ENCODE results near the gene OR8D2. TPM values are rescaled to one million over a fixed set of nuclear protein-coding genes. Genes with fewer than 3 reads are reported as not detected.

Gene OR8D2
- total RNA-seq, 1 donor from 2014 or later: not detected

DNA sequence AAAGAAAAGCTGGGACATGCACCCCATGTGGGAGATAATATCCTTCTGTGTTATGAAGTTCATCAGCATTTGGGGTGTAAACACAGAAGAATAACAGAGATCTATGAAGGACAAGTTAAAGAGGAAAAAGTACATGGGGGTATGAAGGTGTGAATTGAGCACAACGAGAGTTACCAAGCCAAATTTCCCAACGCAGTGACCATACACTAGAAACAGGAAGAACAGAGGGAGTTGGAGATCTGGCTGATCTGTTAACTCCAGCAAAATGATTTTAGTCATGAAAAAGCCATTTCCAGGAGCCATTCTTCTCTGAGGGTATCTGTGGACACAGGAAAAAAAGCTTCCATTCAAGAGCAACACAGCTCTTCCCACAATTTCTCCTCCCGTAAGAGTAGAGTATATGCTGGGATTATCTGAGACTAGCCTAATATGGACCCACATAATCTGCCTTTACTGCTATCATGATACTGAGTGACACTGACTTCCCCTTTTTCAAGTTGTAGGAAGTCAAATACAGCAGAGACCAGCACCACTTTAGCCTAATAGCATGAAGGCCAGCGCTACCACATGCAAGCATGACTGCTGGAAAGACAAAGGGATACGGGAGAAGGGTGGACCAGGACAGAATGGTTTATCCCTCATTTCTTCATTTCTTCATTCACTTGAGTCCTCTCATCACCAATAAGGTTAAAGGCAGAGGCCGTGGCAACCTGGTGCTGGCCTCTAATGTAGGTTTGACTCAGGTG is 19.6 kb upstream of the OR8D2 start:
- no peaks in the 10 kb centered on the region for H3K4me1 Mint-ChIP-seq (ENCODE audit: low read depth)
- no peak overlapping the region for H3K4me3 Mint-ChIP-seq (ENCODE audit: unreplicated experiment)
- no peak overlapping the region for H3K27ac Mint-ChIP-seq (ENCODE audit: unreplicated experiment)
- no peaks in the 10 kb centered on the region for H3K36me3 Mint-ChIP-seq (ENCODE audit: low read depth)
- TF ChIP-seq, protein P1, sequence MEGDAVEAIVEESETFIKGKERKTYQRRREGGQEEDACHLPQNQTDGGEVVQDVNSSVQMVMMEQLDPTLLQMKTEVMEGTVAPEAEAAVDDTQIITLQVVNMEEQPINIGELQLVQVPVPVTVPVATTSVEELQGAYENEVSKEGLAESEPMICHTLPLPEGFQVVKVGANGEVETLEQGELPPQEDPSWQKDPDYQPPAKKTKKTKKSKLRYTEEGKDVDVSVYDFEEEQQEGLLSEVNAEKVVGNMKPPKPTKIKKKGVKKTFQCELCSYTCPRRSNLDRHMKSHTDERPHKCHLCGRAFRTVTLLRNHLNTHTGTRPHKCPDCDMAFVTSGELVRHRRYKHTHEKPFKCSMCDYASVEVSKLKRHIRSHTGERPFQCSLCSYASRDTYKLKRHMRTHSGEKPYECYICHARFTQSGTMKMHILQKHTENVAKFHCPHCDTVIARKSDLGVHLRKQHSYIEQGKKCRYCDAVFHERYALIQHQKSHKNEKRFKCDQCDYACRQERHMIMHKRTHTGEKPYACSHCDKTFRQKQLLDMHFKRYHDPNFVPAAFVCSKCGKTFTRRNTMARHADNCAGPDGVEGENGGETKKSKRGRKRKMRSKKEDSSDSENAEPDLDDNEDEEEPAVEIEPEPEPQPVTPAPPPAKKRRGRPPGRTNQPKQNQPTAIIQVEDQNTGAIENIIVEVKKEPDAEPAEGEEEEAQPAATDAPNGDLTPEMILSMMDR (IDR thresholded peaks at IDR 0.05): no peak
- no peak for DNase-seq (ENCODE audit: low spot score)
- peaks cover 5% of the 10 kb centered on the region for H3K9me3 Mint-ChIP-seq (ENCODE audit: low read depth)
- peaks cover 4% of the 10 kb centered on the region for H3K27me3 Mint-ChIP-seq (ENCODE audit: low read depth)

DNA sequence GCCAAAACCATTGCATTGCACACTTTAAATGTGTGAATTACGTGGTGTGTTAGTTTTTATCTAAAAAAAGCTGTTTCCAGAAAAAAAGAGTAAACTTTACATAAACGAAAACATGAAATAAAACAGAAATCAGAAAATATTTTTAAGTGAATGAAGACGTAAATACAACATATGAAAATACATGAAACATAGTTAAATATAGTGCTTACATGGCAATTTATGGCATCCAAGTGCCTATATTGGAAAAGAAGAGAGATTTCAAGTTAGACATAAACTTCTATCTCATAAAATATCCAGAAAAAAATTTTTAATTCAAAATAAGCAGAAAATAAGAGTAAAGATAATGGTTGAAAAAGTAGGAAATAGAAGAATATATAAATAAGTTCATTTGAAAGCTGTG is 11.9 kb upstream of the OR8D2 start:
- H3K27ac Mint-ChIP-seq (ENCODE audit: unreplicated experiment): no peak overlapping the region
- H3K27me3 Mint-ChIP-seq (ENCODE audit: low read depth): peaks cover 23% of the 10 kb centered on the region
- no peaks in the 10 kb centered on the region for H3K36me3 Mint-ChIP-seq (ENCODE audit: low read depth)
- H3K9me3 Mint-ChIP-seq (ENCODE audit: low read depth): no peaks in the 10 kb centered on the region
- H3K4me1 Mint-ChIP-seq (ENCODE audit: low read depth): no peaks in the 10 kb centered on the region
- DNase-seq (ENCODE audit: low spot score): no peak
- H3K4me3 Mint-ChIP-seq (ENCODE audit: unreplicated experiment): no peak overlapping the region
- TF ChIP-seq, protein P1 (IDR thresholded peaks at IDR 0.05): no peak

DNA sequence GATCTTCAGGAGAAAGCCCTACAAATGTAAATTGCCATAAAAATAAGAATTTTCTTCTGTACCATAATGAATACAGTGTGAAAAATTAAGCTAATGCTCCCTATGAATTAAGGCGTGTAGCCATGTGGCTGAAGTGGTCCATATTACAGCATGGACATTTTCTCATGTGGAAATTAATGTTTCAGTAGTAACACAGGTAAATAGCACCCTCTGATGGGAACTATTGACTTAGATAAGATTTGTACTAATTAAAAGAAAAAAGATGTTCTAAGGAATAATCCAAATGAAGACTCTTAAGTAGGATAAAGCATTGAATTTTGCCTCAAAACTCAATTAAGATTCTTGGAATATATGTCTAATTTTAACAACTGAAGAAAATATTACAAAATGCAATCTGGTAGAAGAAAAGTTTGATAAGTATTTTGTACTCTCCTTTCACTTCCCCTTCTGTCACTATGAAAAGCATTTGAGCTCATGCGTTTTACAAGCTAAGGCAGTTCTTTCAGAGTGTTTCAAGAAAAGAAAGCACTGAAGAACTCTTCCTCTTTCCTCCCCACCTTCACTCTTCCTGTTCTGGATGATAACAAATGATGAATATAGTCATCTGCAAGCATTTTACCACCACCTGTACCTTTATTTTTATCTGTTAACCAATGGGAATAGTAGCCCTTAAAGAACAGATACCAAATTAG is 9.9 kb upstream of the OR8D2 start:
- no peak overlapping the region for H3K4me3 Mint-ChIP-seq (ENCODE audit: unreplicated experiment)
- TF ChIP-seq, protein P1 (IDR thresholded peaks at IDR 0.05): peak; percentile 36
- no peaks in the 10 kb centered on the region for H3K36me3 Mint-ChIP-seq (ENCODE audit: low read depth)
- H3K27me3 Mint-ChIP-seq (ENCODE audit: low read depth): peaks cover 24% of the 10 kb centered on the region
- H3K27ac Mint-ChIP-seq (ENCODE audit: unreplicated experiment): no peak overlapping the region
- DNase-seq (ENCODE audit: low spot score): no peak
- H3K9me3 Mint-ChIP-seq (ENCODE audit: low read depth): no peaks in the 10 kb centered on the region
- no peaks in the 10 kb centered on the region for H3K4me1 Mint-ChIP-seq (ENCODE audit: low read depth)

DNA sequence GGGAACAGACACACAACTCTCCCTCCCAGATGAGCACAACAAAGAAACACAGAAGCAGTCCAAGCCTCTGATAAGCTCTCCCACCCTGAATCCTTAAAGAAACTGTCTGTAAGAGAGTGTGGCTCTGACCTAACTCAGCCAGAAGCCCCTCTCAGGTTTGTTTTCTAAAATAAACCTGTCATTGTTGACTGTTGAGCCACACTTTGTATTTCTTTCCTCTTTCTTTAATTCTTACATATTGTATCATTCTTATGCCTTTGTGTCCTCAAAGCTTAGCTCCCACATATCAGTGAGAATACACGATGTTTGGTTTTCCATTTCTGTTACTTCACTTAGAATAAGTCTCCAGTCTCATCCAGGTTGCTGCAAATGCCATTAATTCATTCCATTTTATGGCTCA is 7.8 kb upstream of the OR8D2 start:
- no peaks in the 10 kb centered on the region for H3K4me1 Mint-ChIP-seq (ENCODE audit: low read depth)
- H3K27ac Mint-ChIP-seq (ENCODE audit: unreplicated experiment): no peak overlapping the region
- no peak for DNase-seq (ENCODE audit: low spot score)
- H3K36me3 Mint-ChIP-seq (ENCODE audit: low read depth): no peaks in the 10 kb centered on the region
- no peaks in the 10 kb centered on the region for H3K9me3 Mint-ChIP-seq (ENCODE audit: low read depth)
- no peak overlapping the region for H3K4me3 Mint-ChIP-seq (ENCODE audit: unreplicated experiment)
- TF ChIP-seq, protein P1 (IDR thresholded peaks at IDR 0.05): no peak
- peaks cover 24% of the 10 kb centered on the region for H3K27me3 Mint-ChIP-seq (ENCODE audit: low read depth)

DNA sequence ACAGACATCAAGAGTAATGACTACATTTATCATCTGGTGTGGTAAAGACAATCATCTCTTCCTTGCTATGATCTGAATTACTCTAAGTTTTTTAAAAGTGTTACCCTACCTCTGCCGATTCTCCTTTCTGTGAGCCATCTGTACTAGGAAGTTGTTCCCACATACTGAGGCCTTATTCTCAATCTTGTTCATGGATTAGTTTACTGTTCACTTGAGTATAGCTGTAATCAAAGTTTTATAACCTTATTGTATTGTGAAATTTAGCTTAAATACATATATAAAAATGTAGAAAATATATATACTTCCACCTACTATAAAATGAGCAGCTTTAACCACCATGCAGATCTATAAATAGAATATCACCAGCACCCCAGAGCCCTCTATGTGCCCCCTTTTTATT is 2.4 kb upstream of the OR8D2 start:
- DNase-seq (ENCODE audit: low spot score): no peak

More for the DNA sequence above, 2.4 kb upstream of the OR8D2 start:
- Mint-ChIP-seq H3K27ac (ENCODE audit: unreplicated experiment) (no peak overlapping the region), H3K27me3 (ENCODE audit: low read depth) (peaks cover 11% of the 10 kb centered on the region), H3K4me1 (ENCODE audit: low read depth) (no peaks in the 10 kb centered on the region), H3K4me3 (ENCODE audit: unreplicated experiment) (no peak overlapping the region), H3K9me3 (ENCODE audit: low read depth) (no peaks in the 10 kb centered on the region), H3K36me3 (ENCODE audit: low read depth) (no peaks in the 10 kb centered on the region)
- TF ChIP-seq, protein P1 (IDR thresholded peaks at IDR 0.05): no peak

All from chondrocyte (in vitro differentiated cells).